GM12892 (cell line): Measurements from ENCODE around the gene UBE2Z.

Source experiments
- POLR2A ChIP-seq: IDR thresholded peaks from 2 replicates; pipeline ENCODE4 v1.6.1; 2011; ENCODE audit warnings: low read depth, low read length, control low read depth
- POLR2AphosphoS5 ChIP-seq: IDR thresholded peaks from 2 replicates; pipeline ENCODE4 v1.6.1; 2011; ENCODE audit warnings: low read depth, low read length, control low read depth
- TAF1 ChIP-seq: IDR thresholded peaks from 2 replicates; pipeline ENCODE4 v1.6.1; 2011; ENCODE audit warnings: low read depth, mild to moderate bottlenecking, control low read depth, low read length, borderline replicate concordance

- TF ChIP-seq POLR2AphosphoS5 (no peak), POLR2A (no peak), TAF1 (no peak)
Measured at GRCh38 chr17:48915459-48916282, 7.5 kb downstream of the UBE2Z start.
